Large intestine (tissue), 3 donors: Measurements from ENCODE around the gene OR8D1. TPM values are rescaled to one million over a fixed set of nuclear protein-coding genes. Genes with fewer than 3 reads are reported as not detected.

Experiments
- DNase-seq, 2 donors: peaks; one replicate each; pipeline versions ENCODE4 v3.0.0 to v3.0.0-alpha.2; 2013
- H3K27ac ChIP-seq: one replicate; pipeline ENCODE4 v1.5.1; 2013; ENCODE audit warnings: low read length
- H3K27me3 ChIP-seq: 2 replicates; pipeline ENCODE4 v1.6.1; 2013; ENCODE audit warnings: low read length; ENCODE audit not compliant: control insufficient read depth, insufficient read depth
- H3K36me3 ChIP-seq: 2 replicates; pipeline ENCODE4 v1.6.1; 2013; ENCODE audit warnings: low read length; ENCODE audit not compliant: control insufficient read depth, insufficient read depth
- H3K4me1 ChIP-seq: one replicate; pipeline ENCODE4 v1.6.1; 2013; ENCODE audit warnings: low read length; ENCODE audit not compliant: control insufficient read depth, insufficient read depth
- H3K4me3 ChIP-seq: one replicate; pipeline ENCODE4 v1.5.1; 2013; ENCODE audit warnings: low read length
- H3K9me3 ChIP-seq: one replicate; pipeline ENCODE4 v1.6.1; 2013; ENCODE audit warnings: mild to moderate bottlenecking, low read depth, low read length, moderate library complexity; ENCODE audit not compliant: control insufficient read depth
- WGBS: methylation state at CpG from one replicate; pipeline ENCODE4 v1.1.5; 2013; ENCODE audit warnings: low lambda C conversion rate; ENCODE audit not compliant: insufficient coverage; 5-methylcytosine and 5-hydroxymethylcytosine counted together
- polyA plus RNA-seq: library from polyadenylated mRNA; unstranded; fragments of 120-200 nt; gene quantifications from one replicate; pipeline ENCODE4 v1.2.1, GENCODE V29; 2013

The OR8D1 gene
- polyA plus RNA-seq, 1 donor = under 0.01 TPM

DNA sequence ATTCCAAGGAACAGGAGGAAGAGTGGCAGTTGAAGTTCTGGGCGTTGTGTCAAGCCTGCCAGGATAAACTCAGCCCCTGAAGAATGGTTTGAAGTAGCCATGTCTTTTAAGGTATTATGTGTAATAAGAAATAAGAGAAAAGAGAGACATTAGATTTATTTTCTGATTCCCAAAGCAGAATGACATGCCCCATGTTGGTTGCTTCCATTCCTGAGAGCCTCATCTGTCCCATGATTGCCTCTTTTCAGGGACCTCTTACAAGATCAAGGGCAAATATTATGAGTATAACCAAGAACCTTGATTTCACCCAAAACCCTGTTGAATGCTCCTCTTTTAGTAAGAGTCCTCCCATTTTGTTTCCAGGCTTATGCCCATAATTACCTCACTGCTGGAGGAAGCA is 6.3 kb upstream of the OR8D1 start, which contains the start of gene OR8D2:
TSS of gene OR8D2 (minus strand) at position 101 of the 400 bp plus-strand sequence. CDS start at position 101, 0 bp downstream.
- no peaks in the 10 kb centered on the region for H3K27me3 ChIP-seq
- H3K4me3 ChIP-seq = no peak within 1 kb of the TSS
- H3K27ac ChIP-seq = no peak within 1 kb of the TSS
- no peaks in the 10 kb centered on the region for H3K9me3 ChIP-seq
- H3K4me1 ChIP-seq = no peaks in the 10 kb centered on the region
- no CpG with 5 or more reads among the region's 1 CpG for WGBS
- H3K36me3 ChIP-seq = no peaks in the 10 kb centered on the region
- DNase-seq = no peak

DNA sequence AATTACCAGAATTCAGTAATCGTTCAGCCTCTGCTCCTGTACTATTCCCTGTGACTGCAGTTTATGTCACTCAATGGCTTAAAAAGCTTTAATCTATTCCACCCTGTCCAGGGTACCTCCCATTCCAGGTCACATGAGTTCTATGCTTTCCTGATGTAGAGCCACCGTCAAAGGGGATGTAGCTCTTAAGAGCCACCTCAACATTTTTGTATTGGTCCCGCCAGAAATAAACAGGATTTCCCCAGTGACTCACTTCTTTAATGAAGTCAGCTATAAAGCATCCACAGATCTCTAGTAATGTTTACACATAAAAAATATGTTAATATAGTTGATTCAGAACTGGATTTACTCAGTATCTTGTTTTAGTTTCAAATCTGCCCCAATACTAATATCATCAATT is 1.3 kb upstream of the OR8D1 start:
- H3K27ac ChIP-seq = no peak overlapping the region
- no peak for DNase-seq
- H3K27me3 ChIP-seq = no peaks in the 10 kb centered on the region
- H3K36me3 ChIP-seq = no peaks in the 10 kb centered on the region
- no peaks in the 10 kb centered on the region for H3K9me3 ChIP-seq
- no peaks in the 10 kb centered on the region for H3K4me1 ChIP-seq
- WGBS = no CpG with 5 or more reads among the region's 3 CpGs
- H3K4me3 ChIP-seq = no peak overlapping the region

DNA sequence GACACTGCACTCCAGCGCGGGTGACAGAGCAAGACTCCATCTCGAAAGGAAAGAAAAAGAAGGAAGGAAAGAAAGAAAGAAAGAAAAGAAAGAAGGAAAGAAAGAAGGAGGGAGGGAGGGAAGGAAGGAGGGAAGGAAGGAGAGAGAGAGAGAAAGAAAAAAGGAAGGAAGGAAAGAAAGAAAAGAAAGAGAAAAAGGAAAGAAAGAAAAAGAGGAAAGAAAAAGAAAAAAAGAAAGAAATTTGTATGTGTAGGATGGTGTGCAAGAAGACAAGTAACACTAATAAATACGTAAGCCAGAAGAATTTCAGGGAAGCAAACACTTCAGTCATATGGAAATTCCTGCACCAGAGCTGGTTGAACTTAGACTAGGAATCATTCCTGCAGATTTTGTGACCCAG is 618 bp downstream of the OR8D1 start:
- Histone ChIP-seq H3K27me3 (peaks cover 2% of the 10 kb centered on the region), H3K4me3 (no peak overlapping the region), H3K4me1 (no peaks in the 10 kb centered on the region), H3K27ac (no peak overlapping the region), H3K36me3 (no peaks in the 10 kb centered on the region), H3K9me3 (no peaks in the 10 kb centered on the region)
- DNase-seq = no peak
- 94% methylated on average over 4 of the region's 4 CpGs for WGBS

DNA sequence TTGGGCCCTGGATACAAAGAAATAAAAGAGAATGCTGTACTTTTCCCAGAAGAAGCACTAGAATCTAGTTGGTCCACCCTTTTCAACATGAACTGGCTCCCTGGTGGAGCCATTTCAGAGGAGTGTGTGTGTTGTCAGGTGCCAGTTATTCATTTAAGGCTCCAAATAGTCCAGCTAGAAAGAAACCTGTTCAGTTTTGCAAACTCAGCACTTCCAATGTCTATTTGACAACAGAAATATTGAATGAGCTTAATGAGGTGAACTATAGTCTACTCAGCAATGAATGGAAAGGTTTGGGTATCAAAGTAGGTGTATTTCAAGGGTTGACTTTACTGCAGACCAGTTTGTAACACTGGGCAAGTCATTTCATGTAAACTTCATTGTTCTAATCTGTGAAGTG is 2.1 kb downstream of the OR8D1 start:
- no peak for DNase-seq
- Histone ChIP-seq H3K4me1 (peaks cover 3% of the 10 kb centered on the region), H3K4me3 (no peak overlapping the region), H3K27me3 (peaks cover 2% of the 10 kb centered on the region), H3K27ac (no peak overlapping the region), H3K36me3 (no peaks in the 10 kb centered on the region), H3K9me3 (no peaks in the 10 kb centered on the region)

DNA sequence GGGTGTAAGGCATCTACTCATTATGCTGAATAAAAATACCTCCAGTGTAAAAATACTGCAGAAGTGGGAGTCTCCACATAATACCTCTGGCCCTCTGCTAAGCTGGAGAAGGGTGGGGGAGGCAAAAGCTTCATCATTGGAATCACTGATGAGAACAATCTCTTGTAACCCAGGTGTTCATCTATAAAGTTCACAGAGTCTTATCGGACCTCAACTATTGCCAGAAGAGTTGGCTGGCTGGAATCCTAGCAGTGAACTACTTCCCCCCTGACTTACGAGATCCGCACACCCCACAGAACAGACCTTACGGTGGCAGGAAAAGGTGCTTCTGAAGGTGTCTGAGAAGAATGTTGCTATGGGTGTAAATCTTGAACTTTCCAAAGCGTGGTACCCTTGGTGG is 2.5 kb downstream of the OR8D1 start:
- 80% methylated on average over 1 of the region's 5 CpGs for WGBS
- Histone ChIP-seq H3K27me3 (peaks cover 2% of the 10 kb centered on the region), H3K36me3 (no peaks in the 10 kb centered on the region), H3K4me1 (peaks cover 3% of the 10 kb centered on the region), H3K4me3 (no peak overlapping the region), H3K9me3 (no peaks in the 10 kb centered on the region), H3K27ac (no peak overlapping the region)
- no peak for DNase-seq

DNA sequence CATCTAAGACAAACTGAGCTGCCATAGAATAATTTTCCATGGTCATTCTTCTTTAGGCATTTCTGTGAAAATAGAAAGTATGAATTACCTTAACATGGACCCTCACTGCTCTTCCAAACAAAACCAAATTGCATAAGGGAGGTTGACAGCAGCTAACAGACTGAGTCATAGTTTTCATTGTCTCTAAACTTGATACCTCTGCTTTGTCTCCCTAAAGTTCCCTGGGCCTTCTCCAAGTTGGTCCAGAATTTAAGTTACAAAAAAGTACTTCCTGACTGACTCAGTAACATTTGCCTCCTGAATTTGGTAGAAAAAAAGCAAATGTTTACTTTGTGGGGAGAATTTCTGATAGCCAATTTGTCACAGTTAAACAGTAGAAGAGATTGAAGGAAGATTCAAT is 3.0 kb downstream of the OR8D1 start:
- H3K36me3 ChIP-seq = no peaks in the 10 kb centered on the region
- H3K4me1 ChIP-seq = peaks cover 3% of the 10 kb centered on the region
- peaks cover 2% of the 10 kb centered on the region for H3K27me3 ChIP-seq
- H3K4me3 ChIP-seq = no peak overlapping the region
- no peak overlapping the region for H3K27ac ChIP-seq
- no peaks in the 10 kb centered on the region for H3K9me3 ChIP-seq
- no peak for DNase-seq

DNA sequence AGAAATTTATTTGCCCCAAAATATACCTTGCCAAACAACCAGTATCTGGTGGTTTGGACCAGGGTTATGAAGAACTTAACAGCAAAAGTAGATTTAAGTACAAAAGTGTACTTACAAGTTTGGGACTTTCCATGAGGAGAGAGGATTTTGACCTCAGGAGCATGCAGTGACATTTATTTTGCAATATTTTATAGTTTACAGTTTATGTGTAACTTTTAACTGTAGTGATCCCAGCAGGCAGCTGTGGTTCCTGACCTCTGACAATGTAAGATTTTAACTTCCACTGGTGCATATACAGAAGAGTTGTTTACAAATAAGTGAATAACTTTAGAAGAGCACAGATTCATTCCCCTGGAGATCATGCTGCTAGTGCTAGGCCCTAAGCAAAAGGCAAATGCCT is 6.7 kb downstream of the OR8D1 start:
- Histone ChIP-seq H3K27me3 (peaks cover 2% of the 10 kb centered on the region), H3K27ac (no peak overlapping the region), H3K4me1 (peaks cover 3% of the 10 kb centered on the region), H3K36me3 (no peaks in the 10 kb centered on the region), H3K9me3 (no peaks in the 10 kb centered on the region), H3K4me3 (no peak overlapping the region)
- DNase-seq = peak in 1 of 2 donors; percentile 3

DNA sequence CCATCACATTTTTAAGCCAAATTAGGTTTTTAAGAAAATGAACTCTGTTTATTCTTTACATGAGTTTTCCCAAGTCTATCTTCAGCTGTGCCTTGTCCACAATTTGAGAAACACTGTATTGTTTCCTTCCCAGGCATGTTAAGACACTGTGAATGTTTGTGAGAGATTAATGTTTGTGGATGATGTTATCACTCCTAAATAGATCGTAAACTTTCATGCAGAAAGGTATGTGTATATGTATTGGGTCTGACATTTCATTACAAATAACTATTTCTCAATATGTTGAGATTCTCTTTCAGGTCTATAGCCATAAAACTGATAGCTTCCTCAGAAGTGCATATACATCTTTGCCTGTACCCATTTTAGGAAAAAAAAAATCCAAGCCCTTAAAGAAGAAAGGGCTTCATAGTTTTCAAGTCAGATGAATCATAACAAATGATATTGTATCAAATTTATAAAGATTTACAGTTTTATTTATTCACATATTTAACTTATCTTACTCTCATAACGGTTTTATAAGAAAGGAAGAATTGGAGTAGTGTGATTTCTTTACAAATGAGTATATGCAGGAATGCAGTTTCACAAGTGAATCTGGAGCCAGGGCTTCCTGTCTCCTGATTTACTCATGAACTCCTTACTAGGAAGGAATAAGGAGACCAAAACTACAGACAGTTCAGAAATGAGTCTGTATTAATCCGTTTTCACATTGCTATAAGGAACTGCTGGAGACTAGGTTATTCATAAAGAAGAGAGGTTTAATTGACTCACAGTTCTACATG is 11.2 kb downstream of the OR8D1 start:
- no peak overlapping the region for H3K4me3 ChIP-seq
- no peak overlapping the region for H3K27ac ChIP-seq
- H3K27me3 ChIP-seq = no peaks in the 10 kb centered on the region
- no peaks in the 10 kb centered on the region for H3K36me3 ChIP-seq
- peaks cover 3% of the 10 kb centered on the region for H3K4me1 ChIP-seq
- no peak for DNase-seq
- WGBS = no CpG with 5 or more reads among the region's 3 CpGs
- H3K9me3 ChIP-seq = no peaks in the 10 kb centered on the region

DNA sequence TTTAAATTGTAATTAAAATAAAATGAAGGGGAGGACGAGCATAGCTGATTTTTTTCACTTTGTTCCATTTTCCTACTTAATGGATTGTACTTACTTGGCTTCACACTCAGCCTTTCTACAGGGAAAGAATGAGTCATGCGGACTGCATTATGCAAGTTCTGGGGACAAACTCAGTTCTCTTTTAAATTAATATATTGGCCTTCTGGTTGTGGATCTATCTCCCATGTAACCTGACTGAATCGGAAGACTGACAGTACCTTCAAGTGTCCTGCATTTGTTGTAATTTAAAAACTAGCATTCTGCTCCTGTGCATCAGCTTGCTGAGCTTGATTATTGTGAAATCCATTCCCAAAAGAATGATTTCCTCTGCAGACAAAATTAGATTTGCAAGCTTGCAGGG is 12.2 kb downstream of the OR8D1 start:
- WGBS = 17% methylated on average over 1 of the region's 3 CpGs
- Histone ChIP-seq H3K27ac (no peak overlapping the region), H3K36me3 (no peaks in the 10 kb centered on the region), H3K4me3 (no peak overlapping the region), H3K9me3 (no peaks in the 10 kb centered on the region), H3K4me1 (no peaks in the 10 kb centered on the region), H3K27me3 (no peaks in the 10 kb centered on the region)
- no peak for DNase-seq

DNA sequence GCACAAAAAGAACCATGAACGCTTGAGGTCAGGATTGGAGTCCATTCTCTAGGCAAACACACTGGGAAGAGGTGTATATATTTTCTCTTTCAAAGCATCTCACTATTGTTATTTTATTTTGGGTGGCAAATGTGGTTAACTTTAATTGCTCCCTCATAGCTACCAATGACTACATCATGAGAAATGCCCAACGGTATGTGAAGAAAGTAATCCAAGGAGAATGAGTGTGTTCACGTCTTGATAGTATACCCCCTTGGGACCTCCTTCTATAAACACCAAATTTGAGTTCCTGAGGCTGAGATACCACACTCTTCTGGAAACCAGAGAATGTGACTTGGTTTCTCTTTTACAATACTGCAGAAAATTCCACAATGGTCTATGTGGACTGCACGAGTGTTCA is 15.8 kb downstream of the OR8D1 start:
- no peak for DNase-seq
- no peak overlapping the region for H3K27ac ChIP-seq
- H3K4me1 ChIP-seq = no peaks in the 10 kb centered on the region
- H3K27me3 ChIP-seq = no peaks in the 10 kb centered on the region
- H3K4me3 ChIP-seq = no peak overlapping the region
- WGBS = 100% methylated on average over 1 of the region's 4 CpGs
- no peaks in the 10 kb centered on the region for H3K36me3 ChIP-seq
- H3K9me3 ChIP-seq = no peaks in the 10 kb centered on the region

DNA sequence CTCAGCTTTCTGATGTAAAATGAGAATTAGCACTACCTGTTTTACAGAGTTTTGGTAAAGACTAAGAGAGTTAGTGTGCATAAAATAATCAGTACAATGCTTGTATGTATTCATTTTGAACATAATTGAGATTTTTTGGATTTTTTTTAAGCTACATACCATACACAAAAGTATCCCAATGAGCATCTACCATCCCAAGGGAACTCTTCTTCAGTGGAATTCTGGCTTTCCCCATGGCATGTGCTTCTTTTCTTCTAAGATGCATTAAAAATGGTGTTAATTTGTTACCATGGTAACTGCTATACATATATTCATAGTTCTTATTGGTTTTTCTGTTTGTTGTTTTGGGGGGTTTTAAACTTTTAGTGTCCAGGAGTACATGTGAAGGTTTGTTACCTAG is 17.7 kb downstream of the OR8D1 start:
- H3K9me3 ChIP-seq = no peaks in the 10 kb centered on the region
- no peak overlapping the region for H3K27ac ChIP-seq
- H3K27me3 ChIP-seq = no peaks in the 10 kb centered on the region
- H3K4me1 ChIP-seq = no peaks in the 10 kb centered on the region
- no peak overlapping the region for H3K4me3 ChIP-seq
- H3K36me3 ChIP-seq = no peaks in the 10 kb centered on the region
- DNase-seq = no peak
